Gastroesophageal sphincter (tissue), 3 donors: ENCODE results near the gene KLF15.

Source experiments
- CTCF ChIP-seq, 4 experiments: fragments of 200-600 bp in 2 of 4; fragments of 450-650 bp in 2 of 4; sonication (generic) in 1 of 4; IDR thresholded peaks; one replicate each; pipeline ENCODE4 v1.5.1; 2017 to 2019; ENCODE audit warnings: antibody characterized with exemption in 4 of 4, mild to moderate bottlenecking in 2 of 4, moderate library complexity in 2 of 4
- EP300 ChIP-seq: sonication (generic); formaldehyde crosslinking; IDR thresholded peaks from one replicate; pipeline ENCODE4 v1.6.1; 2017; ENCODE audit warnings: antibody characterized with exemption, mild to moderate bottlenecking
- POLR2A ChIP-seq, 2 donors: fragments of 450-650 bp; IDR thresholded peaks; one replicate each; pipeline ENCODE4 v1.6.1; 2017; ENCODE audit warnings: antibody characterized with exemption in 2 of 2, mild to moderate bottlenecking in 2 of 2, moderate library complexity in 1 of 2
- POLR2AphosphoS5 ChIP-seq: sonication (generic); formaldehyde crosslinking; IDR thresholded peaks from one replicate; pipeline ENCODE4 v1.6.1; 2017; ENCODE audit warnings: antibody characterized with exemption

DNA sequence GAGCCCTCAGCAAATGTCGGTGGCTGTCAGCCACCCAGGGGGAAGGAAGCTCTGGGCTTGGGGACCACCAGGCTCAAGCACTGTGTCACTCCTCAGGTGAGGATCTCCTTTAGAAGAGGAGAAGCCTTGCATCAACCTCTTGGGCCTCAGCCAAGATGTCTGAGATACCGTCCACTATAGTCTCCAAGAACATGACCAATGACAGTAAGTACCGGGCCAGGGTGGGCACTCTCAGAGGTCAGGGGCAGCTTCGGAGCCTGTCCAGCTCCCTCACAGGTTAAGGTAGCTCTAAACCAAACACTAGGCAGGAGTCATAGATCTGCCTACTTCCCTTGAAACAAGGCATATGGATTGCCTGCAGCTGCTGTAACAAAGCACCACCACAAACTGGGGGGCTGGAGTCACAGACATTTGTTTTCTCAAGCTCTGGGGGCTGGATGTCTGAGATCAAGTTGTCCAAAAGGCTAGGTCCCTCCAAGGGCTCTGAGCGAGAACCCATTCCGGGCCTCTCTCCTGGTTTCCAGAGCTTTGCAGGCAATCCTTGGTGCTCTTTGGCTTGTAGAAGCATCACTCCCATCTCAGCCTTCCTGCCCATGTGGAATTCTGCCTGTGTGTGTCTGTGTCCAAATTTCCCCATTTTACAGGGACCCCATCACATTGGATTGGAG, 38.8 kb upstream of the KLF15 start:
- no peak for TF ChIP-seq POLR2A (IDR thresholded peaks at IDR 0.05)
- TF ChIP-seq CTCF (IDR thresholded peaks at IDR 0.05) = no peak
- TF ChIP-seq EP300 = no peak
- TF ChIP-seq POLR2AphosphoS5 = no peak
